Neural crest cell (in vitro differentiated cells): Measurements from ENCODE around the gene IDNK. TPM values are rescaled to one million over a fixed set of nuclear protein-coding genes. Genes with fewer than 3 reads are reported as not detected.
A peak's percentile ranks its signal among the peaks of the same experiment; 100 is the strongest.

Experiments used
- DNase-seq: peaks from one replicate; pipeline ENCODE4 v3.0.0; 2021; ENCODE audit warnings: low read depth, mixed read lengths, low spot score
- H3K27ac Mint-ChIP-seq: one replicate; pipeline ENCODE4 v1.8.0; 2021; ENCODE audit warnings: mild to moderate bottlenecking, mixed read lengths; ENCODE audit not compliant: unreplicated experiment
- H3K27me3 Mint-ChIP-seq: 2 replicates; pipeline ENCODE4 v1.8.0; 2021; ENCODE audit warnings: low read depth, mild to moderate bottlenecking, mixed read lengths
- H3K36me3 Mint-ChIP-seq: 2 replicates; pipeline ENCODE4 v1.8.0; 2021; ENCODE audit warnings: low read depth, mild to moderate bottlenecking, mixed read lengths
- H3K4me1 Mint-ChIP-seq: 2 replicates; pipeline ENCODE4 v1.8.0; 2021; ENCODE audit warnings: mixed read lengths
- H3K4me3 Mint-ChIP-seq: one replicate; pipeline ENCODE4 v1.8.0; 2021; ENCODE audit warnings: mild to moderate bottlenecking, mixed read lengths
- H3K9me3 Mint-ChIP-seq: 2 replicates; pipeline ENCODE4 v1.8.0; 2021; ENCODE audit warnings: mixed read lengths
- total RNA-seq: library from RNA; stranded (reverse); gene quantifications from 2 replicates; pipeline ENCODE4 v1.2.1, GENCODE V29; 2021
- TF ChIP-seq, protein P1 (sequence below): fragments of 200-600 bp; sonication (generic); conservative IDR thresholded peaks from 2 replicates; pipeline ENCODE4 v1.5.0; 2021; ENCODE audit warnings: antibody characterized with exemption, mild to moderate bottlenecking

Gene IDNK
- total RNA-seq, 1 donor from 2014 or later, result 2.6 TPM

DNA sequence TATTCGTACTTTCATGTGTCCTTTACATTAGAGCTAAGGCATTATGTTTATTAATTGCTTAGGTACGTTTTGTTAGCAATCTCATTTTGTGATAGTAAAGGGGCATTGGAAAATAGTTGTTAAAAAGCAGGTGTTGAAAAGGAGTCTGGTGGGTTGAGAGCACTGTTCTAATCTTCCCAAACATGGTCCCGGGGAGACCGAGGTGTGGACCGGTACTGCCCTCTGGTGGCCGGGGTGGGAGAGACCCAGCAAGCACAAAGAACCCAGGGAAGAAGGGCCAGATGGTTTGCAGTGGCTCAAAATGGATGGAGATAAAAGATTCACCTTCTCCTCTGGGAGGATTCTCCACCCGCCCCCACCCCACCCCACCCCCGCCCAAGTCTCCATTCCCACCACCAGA, 26.1 kb downstream of the IDNK start:
- Mint-ChIP-seq H3K36me3 (peaks cover 35% of the 10 kb centered on the region), H3K4me3 (no peak overlapping the region), H3K27me3 (no peaks in the 10 kb centered on the region), H3K4me1 (no peaks in the 10 kb centered on the region), H3K9me3 (peaks cover 7% of the 10 kb centered on the region), H3K27ac (no peak overlapping the region)
- TF ChIP-seq, protein P1, sequence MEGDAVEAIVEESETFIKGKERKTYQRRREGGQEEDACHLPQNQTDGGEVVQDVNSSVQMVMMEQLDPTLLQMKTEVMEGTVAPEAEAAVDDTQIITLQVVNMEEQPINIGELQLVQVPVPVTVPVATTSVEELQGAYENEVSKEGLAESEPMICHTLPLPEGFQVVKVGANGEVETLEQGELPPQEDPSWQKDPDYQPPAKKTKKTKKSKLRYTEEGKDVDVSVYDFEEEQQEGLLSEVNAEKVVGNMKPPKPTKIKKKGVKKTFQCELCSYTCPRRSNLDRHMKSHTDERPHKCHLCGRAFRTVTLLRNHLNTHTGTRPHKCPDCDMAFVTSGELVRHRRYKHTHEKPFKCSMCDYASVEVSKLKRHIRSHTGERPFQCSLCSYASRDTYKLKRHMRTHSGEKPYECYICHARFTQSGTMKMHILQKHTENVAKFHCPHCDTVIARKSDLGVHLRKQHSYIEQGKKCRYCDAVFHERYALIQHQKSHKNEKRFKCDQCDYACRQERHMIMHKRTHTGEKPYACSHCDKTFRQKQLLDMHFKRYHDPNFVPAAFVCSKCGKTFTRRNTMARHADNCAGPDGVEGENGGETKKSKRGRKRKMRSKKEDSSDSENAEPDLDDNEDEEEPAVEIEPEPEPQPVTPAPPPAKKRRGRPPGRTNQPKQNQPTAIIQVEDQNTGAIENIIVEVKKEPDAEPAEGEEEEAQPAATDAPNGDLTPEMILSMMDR, result peak; percentile 78
- peak; percentile 55 for DNase-seq

DNA sequence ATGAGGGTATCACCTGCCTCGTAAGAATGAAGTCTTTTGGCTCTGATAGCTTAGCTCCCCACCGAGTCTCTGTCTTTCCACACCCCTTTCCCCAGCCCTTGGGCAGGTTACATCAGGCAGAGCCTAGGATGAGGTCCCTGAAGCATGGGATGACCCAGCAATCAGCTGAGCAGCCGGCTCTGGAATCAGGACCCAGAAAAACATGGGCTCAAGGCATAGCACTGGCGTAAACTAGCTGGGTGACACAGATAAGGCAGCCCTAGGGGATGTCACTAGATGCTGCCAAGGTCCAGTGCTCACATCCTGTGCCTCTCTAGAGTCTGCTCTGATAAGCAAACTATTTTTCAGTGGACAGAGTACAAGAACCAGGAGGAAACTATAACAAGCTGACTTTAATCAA, 26.6 kb downstream of the IDNK start:
- peaks cover 7% of the 10 kb centered on the region for H3K9me3 Mint-ChIP-seq
- H3K27me3 Mint-ChIP-seq, result no peaks in the 10 kb centered on the region
- peaks cover 39% of the 10 kb centered on the region for H3K36me3 Mint-ChIP-seq
- no peak overlapping the region for H3K27ac Mint-ChIP-seq
- H3K4me1 Mint-ChIP-seq, result no peaks in the 10 kb centered on the region
- TF ChIP-seq, protein P1, result no peak
- no peak overlapping the region for H3K4me3 Mint-ChIP-seq
- DNase-seq, result no peak

DNA sequence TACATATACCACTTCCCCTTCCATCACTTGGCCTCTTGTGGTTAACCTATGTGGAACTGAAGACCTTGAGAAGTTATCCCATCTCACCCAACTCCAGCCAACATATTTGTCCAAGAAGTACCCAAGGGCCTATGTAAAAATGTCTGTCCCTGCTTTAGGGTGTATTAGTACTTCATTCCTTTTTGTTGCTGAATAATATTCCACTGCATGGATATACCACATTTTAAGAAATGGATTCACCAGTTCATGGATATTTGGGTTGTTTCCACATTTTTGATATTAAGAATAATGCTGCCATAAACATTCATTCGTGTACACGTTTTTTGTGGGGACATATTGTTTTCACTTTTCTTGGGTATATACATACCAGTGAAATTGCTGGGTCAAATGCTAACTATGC, 28.6 kb downstream of the IDNK start:
- Mint-ChIP-seq H3K4me3 (no peak overlapping the region), H3K27ac (no peak overlapping the region), H3K9me3 (peaks cover 7% of the 10 kb centered on the region), H3K4me1 (no peaks in the 10 kb centered on the region), H3K27me3 (no peaks in the 10 kb centered on the region), H3K36me3 (peaks cover 50% of the 10 kb centered on the region)
- TF ChIP-seq, protein P1, result no peak
- no peak for DNase-seq

DNA sequence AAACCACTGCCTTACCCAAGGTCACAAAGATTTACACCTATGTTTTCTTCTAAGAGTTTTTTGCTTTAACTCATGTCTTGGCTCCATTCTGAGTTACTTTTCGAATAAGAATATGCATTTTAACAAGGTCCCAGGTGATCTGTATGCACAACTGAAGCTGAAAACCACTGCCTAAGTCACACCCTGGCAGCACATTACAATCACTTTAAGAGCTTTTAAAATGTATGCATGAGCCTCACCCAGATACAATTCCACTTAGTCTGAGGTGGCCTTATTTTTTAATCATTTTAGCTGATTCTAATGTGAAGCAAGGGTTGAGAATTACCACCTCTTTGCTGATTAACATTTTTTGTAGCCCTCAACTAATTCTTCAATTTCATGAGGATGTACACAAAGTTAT, 29.5 kb downstream of the IDNK start:
- H3K9me3 Mint-ChIP-seq, result peaks cover 7% of the 10 kb centered on the region
- H3K4me1 Mint-ChIP-seq, result no peaks in the 10 kb centered on the region
- H3K36me3 Mint-ChIP-seq, result peaks cover 50% of the 10 kb centered on the region
- no peaks in the 10 kb centered on the region for H3K27me3 Mint-ChIP-seq
- H3K4me3 Mint-ChIP-seq, result no peak overlapping the region
- TF ChIP-seq, protein P1, result no peak
- no peak for DNase-seq
- H3K27ac Mint-ChIP-seq, result no peak overlapping the region

DNA sequence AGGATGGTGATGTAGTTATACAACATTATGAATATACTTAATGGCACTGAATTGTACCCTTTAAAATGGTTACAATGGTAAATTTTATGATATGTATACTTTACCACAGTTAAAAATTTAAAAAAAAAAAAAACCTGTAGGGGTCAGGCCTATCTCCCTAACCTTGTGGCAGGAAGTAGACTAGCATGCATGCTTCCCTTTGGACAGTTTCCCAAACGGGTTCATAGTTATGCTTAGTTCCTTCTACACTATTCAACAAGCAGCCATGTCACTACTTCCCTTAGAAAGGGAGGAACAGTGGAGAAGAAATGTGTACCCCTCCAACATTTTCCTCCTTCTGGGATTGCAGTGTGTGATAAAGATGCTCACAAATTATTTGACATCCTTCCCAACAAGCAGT, 32.5 kb downstream of the IDNK start:
- peaks cover 44% of the 10 kb centered on the region for H3K36me3 Mint-ChIP-seq
- H3K9me3 Mint-ChIP-seq, result peaks cover 7% of the 10 kb centered on the region
- H3K27ac Mint-ChIP-seq, result no peak overlapping the region
- H3K4me1 Mint-ChIP-seq, result no peaks in the 10 kb centered on the region
- TF ChIP-seq, protein P1, result no peak
- no peak for DNase-seq
- no peaks in the 10 kb centered on the region for H3K27me3 Mint-ChIP-seq
- no peak overlapping the region for H3K4me3 Mint-ChIP-seq
